COR-L47 (cell line): ENCODE results near the gene CAMSAP1.

ENCODE experiments used
- DNase-seq: peaks from one replicate; lab custom pipeline; 2025; lab: John Stamatoyannopoulos, UW

The CAMSAP1 gene

DNA sequence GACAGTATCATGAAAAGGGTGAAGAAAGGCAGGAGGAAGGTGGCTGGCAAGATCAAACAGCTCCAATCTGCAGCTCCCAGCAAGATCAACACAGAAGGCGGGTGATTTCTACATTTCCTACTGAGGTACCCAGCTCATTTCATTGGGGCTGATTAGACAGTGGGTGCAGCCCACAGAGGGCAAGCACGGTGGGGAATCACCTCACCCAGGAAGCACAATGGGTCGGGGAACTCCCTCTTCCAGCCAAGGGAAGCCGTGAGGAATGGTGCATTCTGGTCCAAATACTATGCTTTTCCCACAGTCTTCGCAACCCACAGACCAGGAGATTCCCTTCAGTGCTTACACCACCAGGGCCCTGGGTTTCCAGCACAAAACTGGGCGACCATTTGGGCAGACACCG is 66.8 kb downstream of the CAMSAP1 start:
- no peak for DNase-seq

DNA sequence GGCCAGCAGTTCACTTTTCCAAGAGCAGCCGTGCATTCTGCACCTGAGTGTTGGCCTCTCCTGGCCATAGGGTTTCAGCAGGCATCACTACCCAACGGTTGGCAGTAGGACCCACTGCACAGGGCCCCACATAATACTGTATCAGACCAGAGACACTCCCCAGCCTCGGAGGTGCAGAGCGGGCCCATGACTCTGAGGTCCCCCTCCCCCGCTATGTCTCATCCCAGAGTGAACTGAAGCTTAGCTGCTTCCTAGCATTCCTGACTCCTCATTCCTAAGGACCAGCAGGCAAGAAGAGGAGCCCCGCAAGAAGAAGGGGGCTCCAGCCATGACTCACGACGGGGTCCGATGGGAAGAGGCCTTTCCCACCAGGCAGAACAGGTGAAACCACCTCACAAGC is 67.2 kb downstream of the CAMSAP1 start:
- DNase-seq: no peak

DNA sequence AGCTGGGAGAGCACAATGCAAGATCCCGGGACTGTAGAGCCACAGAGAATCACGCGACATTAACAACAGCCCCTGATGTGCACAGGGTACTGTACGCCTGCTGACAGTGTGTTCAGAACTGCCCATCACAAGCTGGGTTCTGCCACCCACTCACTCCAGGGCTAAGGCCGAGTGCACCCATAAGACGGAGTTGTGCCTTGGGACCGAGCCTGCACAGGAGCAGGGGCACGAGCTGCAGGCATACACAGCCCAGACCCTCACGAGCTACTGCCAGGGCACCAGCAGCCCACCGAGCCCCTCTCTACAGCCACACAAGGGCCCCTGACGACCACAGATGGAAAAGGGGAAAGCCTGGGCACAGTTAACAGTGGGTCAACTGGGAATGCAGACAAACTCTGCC is 67.8 kb downstream of the CAMSAP1 start:
- DNase-seq: no peak

DNA sequence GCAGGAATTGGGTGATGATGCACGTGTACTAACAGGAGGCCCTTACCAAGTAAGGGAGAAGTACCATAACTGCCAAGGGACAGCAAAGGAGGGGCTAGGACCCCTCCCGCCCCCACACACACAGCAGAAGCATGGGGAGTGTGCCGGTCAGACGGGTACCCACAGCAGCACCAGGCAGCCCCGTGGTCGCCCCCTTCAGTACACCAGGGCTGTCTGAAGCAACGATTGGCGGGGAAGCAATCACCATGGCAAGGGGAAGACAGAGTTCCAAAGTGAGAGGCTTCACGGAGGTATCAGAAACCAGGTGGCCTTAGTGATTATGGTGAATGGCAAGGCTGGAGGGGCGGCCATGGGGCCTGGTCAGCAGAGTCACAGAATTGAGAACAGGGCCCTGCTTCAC is 72.2 kb downstream of the CAMSAP1 start:
- DNase-seq: no peak

DNA sequence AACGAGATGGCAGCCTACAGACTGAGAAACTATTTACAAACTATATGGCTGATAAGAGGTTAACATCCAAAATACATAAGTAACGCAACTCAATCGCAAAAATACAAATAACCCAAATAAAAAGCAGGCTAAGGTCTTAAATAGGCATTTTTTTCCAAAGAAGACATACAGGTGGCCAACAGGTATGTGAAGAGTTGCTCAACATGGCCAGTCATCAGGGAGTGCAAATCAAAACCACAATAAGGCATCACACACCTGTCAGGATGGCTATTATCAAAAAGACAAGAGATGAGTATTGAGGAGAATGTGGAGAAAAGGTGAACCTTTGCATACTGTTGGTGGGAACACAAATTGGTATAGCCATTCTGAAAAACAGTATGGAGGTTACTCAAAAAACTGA is 73.5 kb downstream of the CAMSAP1 start:
- DNase-seq: no peak

DNA sequence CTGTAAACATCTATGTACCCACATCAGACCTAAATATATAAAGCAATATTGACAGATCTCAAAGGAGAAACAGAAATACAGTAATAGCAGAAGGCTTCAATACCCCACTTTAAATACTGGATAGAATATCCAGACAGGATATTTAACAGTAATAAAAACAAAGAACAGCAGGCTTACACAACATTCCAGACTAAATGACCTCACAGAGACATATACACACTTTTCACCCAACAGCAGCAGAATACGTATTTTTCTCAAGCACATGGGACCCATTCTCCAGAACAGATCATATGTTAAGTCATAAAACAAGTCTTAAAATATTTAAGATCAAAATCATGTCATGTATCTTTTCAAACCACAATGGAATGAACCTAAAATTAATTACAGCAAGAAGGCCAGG is 76.8 kb downstream of the CAMSAP1 start:
- no peak for DNase-seq

DNA sequence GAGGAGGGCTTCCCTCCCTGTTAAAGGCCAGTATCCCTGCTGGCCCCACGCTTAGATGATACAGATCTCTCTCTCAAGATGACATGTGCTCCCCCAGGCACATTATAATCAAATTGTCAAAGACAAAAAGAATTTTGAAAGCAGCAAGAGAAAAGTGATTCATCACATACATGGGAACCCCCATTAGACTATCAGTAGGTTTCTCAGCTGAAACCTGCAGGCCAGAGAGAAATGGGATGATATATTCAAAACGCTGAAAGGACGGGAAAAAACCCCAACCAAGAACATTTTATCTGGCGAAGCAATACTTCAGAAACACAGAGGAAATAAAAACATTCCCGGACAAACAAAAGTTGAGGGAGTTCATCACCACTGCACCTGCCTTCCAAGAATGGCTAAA is 78.7 kb downstream of the CAMSAP1 start:
- no peak for DNase-seq

DNA sequence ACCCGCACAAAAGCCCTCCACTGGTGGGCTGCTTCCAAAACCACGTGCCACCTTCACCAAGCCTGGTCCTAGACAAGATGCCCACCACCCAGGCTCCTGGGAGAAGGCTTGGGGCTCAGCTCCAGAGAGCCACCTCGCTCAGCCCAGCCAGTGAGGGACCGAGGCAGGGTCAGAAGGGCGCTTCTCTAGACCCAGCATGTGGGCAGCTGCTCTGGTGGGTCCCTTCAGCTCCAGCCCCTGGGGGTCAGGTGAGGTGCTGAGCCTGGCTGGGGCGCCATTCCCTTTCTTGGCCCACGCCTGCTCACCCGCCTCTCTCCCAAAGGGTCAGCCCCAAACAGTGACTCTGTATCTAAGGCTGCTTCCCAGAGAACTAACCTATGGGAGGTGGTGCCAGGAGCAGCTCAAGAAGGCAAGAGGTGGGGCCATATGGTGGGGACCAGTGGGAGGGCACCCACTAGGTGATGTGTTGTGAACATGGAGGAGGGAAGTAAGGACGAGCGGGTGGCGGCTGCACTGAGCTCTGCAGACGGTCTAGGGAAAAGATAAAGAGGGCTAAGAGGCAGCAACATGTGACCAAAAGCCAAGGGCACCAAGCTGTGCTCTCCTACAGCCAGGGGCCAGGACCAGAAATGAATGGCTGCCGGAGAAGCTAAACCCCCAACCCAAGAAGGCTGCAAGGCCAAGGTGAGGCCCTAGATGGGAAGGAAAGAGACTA is 79.3 kb downstream of the CAMSAP1 start:
- DNase-seq: no peak

DNA sequence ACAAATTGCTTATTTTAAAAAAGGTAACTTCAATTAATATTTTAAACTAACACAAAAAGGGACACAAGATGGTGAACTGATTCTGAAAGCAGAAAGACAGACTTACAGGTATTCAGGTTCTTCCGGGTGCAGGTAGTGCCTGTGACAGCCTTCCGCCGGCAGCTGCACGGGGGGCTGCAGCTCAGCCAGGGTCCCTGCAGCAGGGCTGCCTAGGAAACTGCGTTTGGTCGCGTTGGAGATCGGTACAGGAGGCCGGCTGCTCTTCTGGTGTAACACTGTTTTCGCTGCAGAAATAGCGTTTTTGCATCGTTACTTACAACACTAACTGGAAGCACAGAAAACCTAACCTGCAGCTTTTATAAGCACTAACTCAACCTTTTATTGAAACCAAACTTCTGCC is 80.0 kb downstream of the CAMSAP1 start:
- DNase-seq: no peak

DNA sequence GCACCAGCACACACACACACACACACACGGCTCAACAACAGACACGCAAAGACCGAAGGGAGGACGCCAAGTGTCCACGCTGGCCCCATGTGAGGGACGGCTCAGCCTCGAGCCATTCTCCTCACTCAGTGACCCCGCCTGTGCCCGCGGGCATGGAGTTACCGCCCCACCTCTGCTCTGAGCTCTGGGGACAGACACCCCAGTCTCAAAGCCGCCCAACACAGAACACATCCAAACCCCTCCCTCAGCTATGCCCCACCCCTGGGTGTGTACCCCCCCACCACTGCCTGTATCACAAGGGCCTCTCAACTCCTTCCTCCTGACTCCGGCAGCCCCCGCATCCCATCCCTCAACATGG is 81.2 kb downstream of the CAMSAP1 start:
- no peak for DNase-seq

DNA sequence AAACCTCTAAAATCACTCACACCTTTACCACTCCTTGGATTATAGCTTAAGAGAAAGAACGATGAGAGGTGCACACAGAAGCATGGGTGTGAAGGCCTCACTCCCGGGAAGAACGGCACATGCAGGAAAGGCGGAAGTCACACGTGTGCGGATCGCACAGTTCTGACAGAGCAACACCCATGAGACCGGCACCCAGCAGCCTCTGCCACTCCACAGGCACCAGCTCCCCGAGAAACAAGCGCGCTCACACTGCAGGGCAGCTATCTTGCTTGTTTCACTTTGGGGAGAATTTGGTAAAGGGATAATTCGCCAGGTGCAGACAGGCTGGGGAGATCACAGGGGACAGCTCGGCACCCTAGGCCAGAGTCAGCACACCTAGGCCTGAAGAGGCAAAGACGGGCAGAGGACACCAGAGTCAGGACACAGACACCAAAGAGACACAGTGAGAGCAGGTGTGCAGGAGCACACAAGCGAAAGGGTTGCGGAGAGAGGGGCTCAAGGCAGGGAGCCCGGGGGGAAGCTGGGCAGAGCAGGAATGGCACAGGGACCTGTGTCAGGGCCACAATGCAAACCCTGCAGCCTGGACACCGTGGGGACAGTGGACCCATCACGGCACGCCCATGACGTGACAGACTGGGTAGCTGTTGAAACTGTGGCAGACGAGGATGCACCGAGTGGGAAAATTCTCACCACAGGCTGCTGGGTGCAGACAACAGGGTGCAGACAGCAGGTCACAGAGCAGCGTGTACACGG is 81.7 kb downstream of the CAMSAP1 start:
- no peak for DNase-seq

DNA sequence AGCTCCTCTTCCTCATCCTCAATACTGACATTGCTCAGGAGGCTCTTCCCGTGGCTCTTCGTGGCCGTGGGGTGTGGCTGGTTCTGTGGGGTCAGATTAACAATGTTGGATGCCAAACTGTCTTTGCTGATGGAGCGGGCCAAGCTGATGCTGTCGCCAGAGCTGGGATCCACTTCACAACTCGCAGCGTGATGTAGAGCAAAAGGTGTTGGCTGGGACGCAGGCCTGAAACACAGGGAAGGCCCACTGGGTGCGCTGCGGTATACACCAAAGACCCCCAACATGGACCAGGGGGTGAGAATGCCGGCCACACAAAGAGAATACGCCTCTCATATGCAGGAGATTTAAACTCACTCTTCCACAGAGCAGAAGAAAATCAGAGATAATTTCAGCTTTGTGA is 84.3 kb downstream of the CAMSAP1 start:
- DNase-seq: no peak

DNA sequence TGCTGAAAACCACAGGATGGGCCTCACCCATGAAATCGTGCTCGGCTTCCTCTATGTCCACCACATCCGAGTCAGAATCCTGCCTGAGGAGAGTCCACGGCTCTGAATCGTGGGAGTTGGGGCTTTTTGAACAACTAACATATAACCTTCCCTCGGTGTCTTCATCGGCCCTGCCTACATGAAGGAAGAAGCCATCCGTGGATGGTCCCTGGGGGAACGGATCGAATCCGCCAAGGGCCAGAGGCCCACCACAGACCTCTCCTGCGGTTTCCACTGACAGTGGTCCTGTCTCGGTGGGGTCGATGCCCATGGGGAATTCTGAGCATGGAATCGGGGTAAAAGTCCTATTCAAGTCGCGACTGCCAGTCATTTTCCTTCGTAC is 85.0 kb downstream of the CAMSAP1 start:
- no peak for DNase-seq

DNA sequence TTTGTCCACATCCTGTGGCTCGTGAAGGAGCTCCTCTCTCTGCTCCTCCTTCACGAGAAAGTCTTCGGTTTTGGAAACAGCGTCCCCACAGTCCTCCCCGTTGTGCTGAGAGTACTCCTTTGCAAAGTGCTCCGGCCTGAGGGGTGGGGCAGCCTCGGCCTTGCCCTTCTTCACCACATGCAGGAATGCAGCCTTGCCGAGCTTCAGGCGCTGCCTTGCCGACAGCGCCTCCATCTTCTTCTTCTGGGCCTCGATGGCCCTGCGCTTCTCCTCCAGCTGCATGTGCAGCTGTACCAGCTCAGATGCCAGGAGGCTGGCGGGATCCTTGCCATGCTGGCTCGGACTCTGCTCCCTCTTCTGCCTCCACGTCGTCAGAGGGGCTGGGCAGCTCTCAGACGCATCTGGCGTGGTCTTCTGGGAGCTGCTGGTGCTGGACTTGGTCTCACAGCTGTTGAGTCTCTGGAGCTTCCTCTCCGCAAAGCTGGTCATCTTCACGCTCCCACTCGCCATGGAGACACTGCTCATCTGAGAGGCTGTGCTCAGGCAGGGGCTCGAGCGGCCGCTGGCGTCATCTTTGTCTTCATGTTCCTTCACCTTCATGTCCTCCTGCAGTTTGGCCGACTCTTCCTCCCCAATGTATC is 85.5 kb downstream of the CAMSAP1 start:
- no peak for DNase-seq

DNA sequence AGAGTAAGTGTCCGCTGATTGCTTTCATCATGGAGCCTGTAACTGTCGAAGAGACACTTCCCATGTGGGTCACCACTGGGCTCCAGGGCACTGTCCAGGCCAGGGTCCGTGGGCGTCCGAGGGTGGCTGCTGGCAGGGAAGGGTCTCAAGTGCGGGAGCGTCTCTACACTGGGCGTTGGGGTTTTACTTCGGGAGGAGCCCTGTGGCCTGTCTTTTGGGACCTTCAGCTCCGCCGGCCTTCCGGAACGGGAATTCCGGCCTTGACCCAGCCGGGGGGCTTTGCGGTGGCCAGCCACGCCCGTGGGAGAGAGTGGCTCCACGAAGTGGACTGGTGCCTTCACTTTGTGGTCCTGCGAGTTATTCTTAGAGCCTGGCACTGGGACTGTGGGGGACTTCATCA is 86.2 kb downstream of the CAMSAP1 start:
- DNase-seq: no peak

DNA sequence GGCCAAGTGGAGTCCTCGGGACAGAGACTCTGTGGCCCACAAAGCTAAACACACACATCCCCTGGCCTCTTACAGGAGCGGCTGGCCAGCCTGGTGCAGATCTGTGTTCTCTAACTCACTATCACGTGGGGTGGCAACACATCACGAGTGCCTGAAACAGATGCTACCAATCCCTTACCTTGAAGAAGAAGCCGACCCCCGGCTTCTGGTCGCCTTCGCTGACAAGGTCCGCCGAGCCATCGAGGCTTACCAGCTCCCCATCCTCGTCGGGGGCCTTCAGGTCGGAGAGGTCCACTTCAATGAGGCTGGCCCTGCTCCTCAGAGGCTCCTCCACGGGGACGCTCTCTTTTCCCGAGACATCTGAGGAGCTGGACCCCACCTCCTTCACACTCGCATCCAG is 86.7 kb downstream of the CAMSAP1 start:
- DNase-seq: no peak

DNA sequence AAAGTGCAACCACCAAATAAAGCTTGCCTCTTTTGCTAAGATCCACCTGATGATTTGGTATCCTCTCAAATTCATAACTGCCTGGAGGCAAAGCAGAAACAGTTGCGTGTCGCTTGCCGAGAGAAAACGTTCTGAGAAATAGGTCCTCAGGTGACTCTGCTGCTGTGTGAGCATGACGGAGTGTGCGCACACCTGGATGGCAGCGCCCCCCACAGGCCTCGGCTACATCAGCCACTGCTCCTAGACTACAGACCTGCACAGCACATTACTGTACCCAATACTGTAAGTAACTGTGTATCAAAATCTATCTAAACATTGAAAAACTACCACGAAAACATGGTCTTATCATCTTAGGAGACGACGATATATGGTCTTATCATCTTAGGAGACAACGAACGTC is 87.4 kb downstream of the CAMSAP1 start:
- no peak for DNase-seq

DNA sequence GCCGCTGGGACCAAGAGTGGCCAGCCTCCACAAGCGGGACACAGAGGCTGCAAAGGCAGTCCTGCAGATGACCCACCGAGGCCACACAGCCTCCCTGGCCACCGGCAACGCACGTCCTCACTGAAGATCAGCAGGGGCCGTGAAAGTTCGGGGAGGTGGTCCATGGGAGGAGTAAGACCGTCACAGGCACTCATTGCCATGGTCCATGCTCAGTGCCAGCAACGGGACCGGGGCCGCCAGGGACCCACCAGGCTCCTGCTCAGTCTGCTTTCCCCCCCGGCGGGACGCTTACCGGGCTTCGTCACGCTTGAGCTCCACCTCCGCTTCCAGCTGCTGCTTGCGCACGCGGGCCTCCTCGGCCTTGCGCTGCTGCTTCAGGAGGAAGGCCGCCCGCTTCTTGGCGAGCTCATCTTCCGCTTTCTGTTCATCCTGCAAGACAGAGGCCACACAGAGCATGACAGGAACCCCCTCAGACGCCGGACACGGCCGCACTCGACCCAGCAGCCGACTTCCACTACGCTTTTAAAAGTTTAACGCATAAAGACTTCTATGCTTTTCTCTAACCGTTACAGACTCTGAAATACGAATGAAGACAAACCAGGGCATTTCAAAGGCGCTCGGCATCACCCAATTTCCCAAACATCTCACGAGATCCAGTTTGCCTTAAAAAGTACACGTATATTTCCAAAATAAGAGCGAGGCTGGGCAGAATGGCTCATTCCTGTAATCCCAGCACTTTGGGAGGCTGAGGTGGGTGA is 88.4 kb downstream of the CAMSAP1 start:
- no peak for DNase-seq

DNA sequence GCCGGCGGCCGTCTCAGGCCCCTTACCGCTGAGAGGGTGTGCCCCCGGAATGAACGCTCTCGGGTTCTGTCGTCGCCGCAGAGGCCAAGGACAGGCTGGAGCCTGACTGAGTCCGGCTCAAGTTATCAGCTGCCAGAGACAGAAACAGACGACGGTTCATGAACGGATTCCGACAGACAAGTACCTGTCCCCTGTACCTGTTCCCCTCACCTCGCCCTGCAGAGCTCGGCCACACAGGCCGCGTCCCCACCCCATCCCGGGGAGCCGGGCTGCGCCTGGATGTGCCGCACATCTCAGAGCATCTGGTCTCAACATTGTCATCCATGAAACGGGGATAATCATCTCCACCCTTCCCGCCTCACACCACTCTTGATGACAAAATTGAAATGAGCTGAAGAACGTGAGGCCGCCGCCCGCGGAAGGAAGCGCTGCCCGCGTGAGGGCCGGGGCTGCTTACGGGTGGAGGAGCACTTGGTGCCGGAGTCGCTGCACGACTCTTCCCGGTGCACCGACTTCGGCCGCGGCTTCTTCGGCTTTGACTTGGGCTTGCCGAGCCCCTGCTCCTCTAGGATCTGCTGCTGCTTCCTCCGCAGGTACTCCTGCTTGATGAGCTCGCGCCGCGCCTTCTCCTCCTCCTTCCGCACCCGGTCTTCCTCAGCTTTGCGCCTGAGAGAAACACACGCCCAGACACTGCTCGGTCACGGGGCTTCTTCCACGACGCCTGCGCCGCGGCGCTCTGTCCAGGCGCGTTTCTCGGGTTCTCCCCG is 89.2 kb downstream of the CAMSAP1 start:
- DNase-seq: no peak

DNA sequence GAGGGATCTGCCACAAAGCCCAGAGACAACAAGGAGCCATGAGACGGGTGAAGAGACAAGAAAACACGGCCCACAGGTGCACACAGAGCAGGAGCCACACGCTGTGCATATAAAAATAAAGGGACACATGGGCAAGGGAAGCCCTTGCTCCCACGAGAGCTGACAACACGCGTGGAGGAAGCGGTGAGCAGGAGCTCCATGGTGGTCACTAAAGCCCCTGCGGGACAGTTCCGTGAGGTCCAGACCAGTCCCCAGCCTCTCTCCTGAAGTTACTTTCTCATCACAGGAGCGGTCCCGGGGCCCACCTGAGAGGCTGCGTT is 90.7 kb downstream of the CAMSAP1 start:
- DNase-seq: no peak

DNA sequence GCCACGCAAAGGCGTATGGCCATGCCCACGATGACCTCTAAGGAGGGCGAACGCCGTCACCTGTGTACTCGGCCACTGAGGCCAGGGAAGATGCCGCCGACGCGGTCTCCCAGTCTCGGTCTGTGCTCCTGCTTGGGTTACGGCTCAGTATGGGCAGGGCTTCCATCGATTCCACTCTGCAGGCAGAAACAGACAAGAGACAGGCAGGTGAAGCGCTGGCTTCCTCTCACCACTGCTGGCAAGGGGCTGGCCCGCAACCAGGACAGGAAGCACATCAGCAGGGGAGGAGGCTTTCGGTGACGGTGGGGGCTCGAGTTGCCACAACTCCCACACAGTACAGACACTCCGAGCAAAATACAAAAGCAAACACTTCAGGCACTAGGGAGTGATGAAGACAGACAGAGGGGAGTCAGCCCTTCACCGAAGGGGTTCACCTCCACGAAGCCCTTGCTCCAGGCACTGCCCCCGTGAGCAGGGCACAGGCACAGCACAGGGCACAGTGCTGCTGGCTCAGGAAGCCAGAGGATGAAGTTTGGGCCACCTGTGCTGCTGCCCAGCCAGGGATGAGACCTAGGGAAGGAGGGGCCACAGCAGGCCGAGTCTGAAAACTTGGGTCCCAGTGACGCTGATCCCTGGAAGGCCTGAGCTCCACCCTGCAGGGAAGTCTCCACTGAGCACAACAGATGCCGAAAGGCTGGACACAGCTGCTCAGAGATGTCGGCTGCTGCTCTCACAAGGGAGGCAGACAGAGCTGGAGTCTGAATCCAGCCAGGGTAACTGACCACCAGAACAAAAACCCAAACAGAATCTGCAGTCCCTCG is 91.3 kb downstream of the CAMSAP1 start:
- DNase-seq: no peak
